Measurements from ENCODE around the gene ZNF184. TPM values are rescaled to one million over a fixed set of nuclear protein-coding genes. Genes with fewer than 3 reads are reported as not detected.

Gene ZNF184
- total RNA-seq, 4 donors from 2014 or later = 3.9 to 6.0 (median 4.4) TPM

DNA sequence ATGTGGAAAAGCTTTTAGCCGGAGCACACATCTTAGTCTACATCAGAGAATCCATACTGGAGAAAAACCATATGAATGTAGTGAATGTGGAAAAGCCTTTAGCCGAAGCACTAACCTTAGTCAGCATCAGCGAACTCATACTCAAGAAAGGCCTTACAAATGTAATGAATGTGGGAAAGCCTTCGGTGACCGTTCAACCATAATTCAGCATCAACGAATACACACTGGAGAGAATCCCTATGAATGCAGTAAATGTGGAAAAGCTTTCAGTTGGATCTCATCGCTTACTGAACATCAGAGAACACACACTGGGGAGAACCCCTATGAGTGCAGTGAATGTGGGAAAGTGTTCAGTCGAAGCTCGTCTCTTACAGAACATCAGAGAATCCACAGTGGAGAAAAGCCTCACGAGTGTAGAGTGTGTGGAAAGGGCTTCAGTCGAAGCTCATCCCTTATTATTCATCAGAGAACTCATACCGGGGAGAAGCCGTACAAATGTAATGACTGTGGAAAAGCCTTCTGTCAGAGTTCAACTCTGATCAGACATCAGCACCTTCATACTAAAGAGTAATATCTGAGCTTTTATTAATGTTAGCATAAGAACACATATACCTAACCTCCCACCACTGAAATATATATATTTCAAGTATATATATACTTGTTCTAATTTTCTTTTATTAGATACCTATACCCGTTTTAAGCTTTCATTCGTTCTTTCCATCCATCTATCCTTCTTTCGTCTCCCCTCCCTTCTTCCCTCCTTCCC, 71.8 kb downstream of the ZNF184 start:
- no peak for ATAC-seq
- DNase-seq = no peak
- H3K4me1 ChIP-seq = no peaks in the 10 kb centered on the region
- in situ Hi-C loops (cut with MboI; ENCODE audit: low sequenced_read_pairs in 4 of 4) = no loop called here
- intact Hi-C loops (cut with DNase I; ENCODE audit: low total_unique reads) = no loop called here
- peaks cover 0 to 10% (median 0%) of the 10 kb centered on the region in 3 donors for H3K9me3 ChIP-seq
- H3K36me3 ChIP-seq = no peaks in the 10 kb centered on the region
- no peak overlapping the region for H3K4me3 ChIP-seq
- no peak for TF ChIP-seq POLR2A (IDR thresholded peaks at IDR 0.05)
- TF ChIP-seq, protein P1, sequence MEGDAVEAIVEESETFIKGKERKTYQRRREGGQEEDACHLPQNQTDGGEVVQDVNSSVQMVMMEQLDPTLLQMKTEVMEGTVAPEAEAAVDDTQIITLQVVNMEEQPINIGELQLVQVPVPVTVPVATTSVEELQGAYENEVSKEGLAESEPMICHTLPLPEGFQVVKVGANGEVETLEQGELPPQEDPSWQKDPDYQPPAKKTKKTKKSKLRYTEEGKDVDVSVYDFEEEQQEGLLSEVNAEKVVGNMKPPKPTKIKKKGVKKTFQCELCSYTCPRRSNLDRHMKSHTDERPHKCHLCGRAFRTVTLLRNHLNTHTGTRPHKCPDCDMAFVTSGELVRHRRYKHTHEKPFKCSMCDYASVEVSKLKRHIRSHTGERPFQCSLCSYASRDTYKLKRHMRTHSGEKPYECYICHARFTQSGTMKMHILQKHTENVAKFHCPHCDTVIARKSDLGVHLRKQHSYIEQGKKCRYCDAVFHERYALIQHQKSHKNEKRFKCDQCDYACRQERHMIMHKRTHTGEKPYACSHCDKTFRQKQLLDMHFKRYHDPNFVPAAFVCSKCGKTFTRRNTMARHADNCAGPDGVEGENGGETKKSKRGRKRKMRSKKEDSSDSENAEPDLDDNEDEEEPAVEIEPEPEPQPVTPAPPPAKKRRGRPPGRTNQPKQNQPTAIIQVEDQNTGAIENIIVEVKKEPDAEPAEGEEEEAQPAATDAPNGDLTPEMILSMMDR (IDR thresholded peaks at IDR 0.05 in 4 of 5, conservative IDR thresholded peaks at IDR 0.05 in 1 of 5) = no peak
- no peaks in the 10 kb centered on the region for H3K27me3 ChIP-seq
- no peak overlapping the region for H3K27ac ChIP-seq

Other genes starting within 250 kb of the ZNF184 start
- gene PRSS16, start 225.4 kb downstream of the ZNF184 start, total RNA-seq = not detected
- not detected for gene POM121L2, start 160.8 kb downstream of the ZNF184 start, total RNA-seq
- gene ZNF391, start 84.3 kb downstream of the ZNF184 start, total RNA-seq = 1 to 10 TPM in 1 of 4 donors, under 1 TPM in 3; 0.10 to 1.1 (median 0.26) TPM

All from gastrocnemius medialis (tissue), 4 donors.